ENCODE results near the gene BICDL2. TPM values are rescaled to one million over a fixed set of nuclear protein-coding genes. Genes with fewer than 3 reads are reported as not detected.

Gene BICDL2
- polyA plus RNA-seq, 1 donor from 2014 or later: 0.37 TPM

DNA sequence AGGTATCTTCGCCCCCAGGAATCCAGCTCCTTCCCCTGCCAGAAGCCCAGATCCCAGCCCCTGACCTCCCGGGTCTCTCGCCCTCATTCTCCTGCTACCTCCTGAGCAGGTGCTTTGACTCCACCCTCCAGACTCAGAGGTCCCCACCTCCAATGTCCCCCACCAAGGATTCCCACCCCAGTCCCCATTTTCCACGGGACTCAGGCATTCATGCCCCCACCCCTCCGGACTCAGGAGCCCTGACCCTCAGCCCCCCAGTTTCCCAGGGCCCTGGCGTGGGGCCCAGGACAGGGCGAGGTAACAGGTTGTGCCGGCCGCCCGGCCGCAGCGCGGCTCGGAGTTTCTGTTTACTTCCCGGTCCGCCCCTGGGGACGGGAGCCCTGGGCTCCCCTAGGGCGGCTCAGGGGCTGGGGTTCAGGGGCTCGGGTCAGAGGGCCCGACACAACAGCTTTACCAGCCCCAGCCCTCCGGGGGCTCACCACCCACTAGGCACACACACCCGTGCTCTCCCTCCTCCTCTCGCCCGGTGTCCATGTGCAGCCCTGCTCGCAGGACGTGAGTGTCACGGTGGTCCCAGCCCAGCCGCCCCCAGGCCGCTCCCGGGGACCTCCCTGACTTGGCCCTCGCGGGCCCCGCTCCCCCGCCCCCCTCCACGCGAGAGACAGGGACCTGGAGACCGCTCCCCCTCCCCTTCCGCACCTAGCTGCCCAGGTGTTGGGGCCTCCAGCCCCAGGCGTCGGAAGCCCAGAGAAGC, 595 bp downstream of the BICDL2 start:
- no peaks in the 10 kb centered on the region for H3K79me2 ChIP-seq (replicated peaks; ENCODE audit: insufficient read depth, low read length)
- no peaks in the 10 kb centered on the region for H3K9me3 ChIP-seq (ENCODE audit: low read length)
- peaks cover 72% of the 10 kb centered on the region for H3K27me3 ChIP-seq (ENCODE audit: insufficient read depth, low read depth, low read length)
- TF ChIP-seq, protein P1, sequence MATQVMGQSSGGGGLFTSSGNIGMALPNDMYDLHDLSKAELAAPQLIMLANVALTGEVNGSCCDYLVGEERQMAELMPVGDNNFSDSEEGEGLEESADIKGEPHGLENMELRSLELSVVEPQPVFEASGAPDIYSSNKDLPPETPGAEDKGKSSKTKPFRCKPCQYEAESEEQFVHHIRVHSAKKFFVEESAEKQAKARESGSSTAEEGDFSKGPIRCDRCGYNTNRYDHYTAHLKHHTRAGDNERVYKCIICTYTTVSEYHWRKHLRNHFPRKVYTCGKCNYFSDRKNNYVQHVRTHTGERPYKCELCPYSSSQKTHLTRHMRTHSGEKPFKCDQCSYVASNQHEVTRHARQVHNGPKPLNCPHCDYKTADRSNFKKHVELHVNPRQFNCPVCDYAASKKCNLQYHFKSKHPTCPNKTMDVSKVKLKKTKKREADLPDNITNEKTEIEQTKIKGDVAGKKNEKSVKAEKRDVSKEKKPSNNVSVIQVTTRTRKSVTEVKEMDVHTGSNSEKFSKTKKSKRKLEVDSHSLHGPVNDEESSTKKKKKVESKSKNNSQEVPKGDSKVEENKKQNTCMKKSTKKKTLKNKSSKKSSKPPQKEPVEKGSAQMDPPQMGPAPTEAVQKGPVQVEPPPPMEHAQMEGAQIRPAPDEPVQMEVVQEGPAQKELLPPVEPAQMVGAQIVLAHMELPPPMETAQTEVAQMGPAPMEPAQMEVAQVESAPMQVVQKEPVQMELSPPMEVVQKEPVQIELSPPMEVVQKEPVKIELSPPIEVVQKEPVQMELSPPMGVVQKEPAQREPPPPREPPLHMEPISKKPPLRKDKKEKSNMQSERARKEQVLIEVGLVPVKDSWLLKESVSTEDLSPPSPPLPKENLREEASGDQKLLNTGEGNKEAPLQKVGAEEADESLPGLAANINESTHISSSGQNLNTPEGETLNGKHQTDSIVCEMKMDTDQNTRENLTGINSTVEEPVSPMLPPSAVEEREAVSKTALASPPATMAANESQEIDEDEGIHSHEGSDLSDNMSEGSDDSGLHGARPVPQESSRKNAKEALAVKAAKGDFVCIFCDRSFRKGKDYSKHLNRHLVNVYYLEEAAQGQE (IDR thresholded peaks at IDR 0.05; ENCODE audit: borderline replicate concordance): no peak
- TF ChIP-seq EZH2 (IDR thresholded peaks at IDR 0.05; ENCODE audit: borderline replicate concordance, insufficient read depth, low read length, poor library complexity, severe bottlenecking): peak; percentile 82
- H3K4me2 ChIP-seq (ENCODE audit: low read length): no peak overlapping the region
- H3K36me3 ChIP-seq (ENCODE audit: insufficient read depth, low read length): no peaks in the 10 kb centered on the region
- H2AFZ ChIP-seq (ENCODE audit: low read depth, low read length): no peak overlapping the region
- no peak overlapping the region for H3K9ac ChIP-seq (ENCODE audit: low read length)
- no peak overlapping the region for H3K4me3 ChIP-seq (ENCODE audit: low read length)
- no peaks in the 10 kb centered on the region for H4K20me1 ChIP-seq (ENCODE audit: insufficient read depth)
- H3K9me2 ChIP-seq (ENCODE audit: insufficient read depth, low read length): no peaks in the 10 kb centered on the region
- H3K27ac ChIP-seq (ENCODE audit: low read length): no peak overlapping the region
- no peaks in the 10 kb centered on the region for H3F3A ChIP-seq (ENCODE audit: insufficient read depth, low read length, poor library complexity, severe bottlenecking)

DNA sequence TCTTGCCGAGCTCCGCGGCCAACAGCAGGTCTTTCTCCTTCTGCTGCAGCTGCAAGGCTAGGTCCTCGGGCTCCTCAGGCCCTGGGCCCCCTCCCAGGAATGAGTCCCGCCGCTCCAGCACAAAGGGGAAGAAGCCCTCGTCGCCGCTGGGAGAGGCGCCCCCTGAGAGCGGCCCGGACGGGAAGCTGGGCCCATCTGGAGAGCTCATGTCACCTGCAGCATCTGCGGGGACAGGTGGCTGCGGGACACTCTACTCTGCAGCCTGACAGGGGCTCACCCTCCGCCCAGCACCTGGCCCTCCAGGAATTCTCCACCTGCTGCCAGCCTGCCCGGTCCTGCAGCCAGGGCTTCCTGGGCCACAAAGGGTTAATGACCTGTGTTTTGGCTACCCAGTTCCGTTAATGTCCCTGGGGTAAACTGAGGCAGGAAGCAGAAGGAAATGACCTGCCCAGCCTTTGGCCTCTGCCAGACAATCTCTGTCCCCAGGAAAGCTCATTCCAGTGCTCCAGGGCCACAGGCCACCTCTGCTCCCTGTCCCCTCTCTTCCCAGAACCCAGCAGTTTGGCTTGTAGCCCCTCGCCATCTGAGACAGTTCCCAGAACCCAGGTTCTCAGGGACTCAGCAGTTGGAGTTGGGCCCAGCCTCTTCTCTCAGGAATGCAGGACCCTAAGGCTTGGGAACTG, 1.3 kb downstream of the BICDL2 start:
- Histone ChIP-seq H3K27me3 (ENCODE audit: insufficient read depth, low read depth, low read length) (peaks cover 72% of the 10 kb centered on the region), H3F3A (ENCODE audit: insufficient read depth, low read length, poor library complexity, severe bottlenecking) (no peaks in the 10 kb centered on the region), H3K9me2 (ENCODE audit: insufficient read depth, low read length) (no peaks in the 10 kb centered on the region), H3K9me3 (ENCODE audit: low read length) (no peaks in the 10 kb centered on the region), H3K9ac (ENCODE audit: low read length) (no peak overlapping the region), H3K27ac (ENCODE audit: low read length) (no peak overlapping the region), H3K36me3 (ENCODE audit: insufficient read depth, low read length) (no peaks in the 10 kb centered on the region), H3K79me2 (replicated peaks; ENCODE audit: insufficient read depth, low read length) (no peaks in the 10 kb centered on the region), H2AFZ (ENCODE audit: low read depth, low read length) (no peak overlapping the region), H3K4me3 (ENCODE audit: low read length) (no peak overlapping the region), H4K20me1 (ENCODE audit: insufficient read depth) (no peaks in the 10 kb centered on the region), H3K4me2 (ENCODE audit: low read length) (no peak overlapping the region)
- TF ChIP-seq TAF1 (IDR thresholded peaks at IDR 0.05; ENCODE audit: low read depth): no peak
- TF ChIP-seq, protein P1 (IDR thresholded peaks at IDR 0.05; ENCODE audit: borderline replicate concordance): no peak
- no peak for TF ChIP-seq EZH2 (IDR thresholded peaks at IDR 0.05; ENCODE audit: borderline replicate concordance, insufficient read depth, low read length, poor library complexity, severe bottlenecking)
- no peak for TF ChIP-seq EP300 (conservative IDR thresholded peaks at IDR 0.05; ENCODE audit: poor library complexity, severe bottlenecking)
- no peak for TF ChIP-seq SMC3 (conservative IDR thresholded peaks at IDR 0.05; ENCODE audit: poor library complexity)
- no peak for TF ChIP-seq RAD21 (conservative IDR thresholded peaks at IDR 0.05)
- no peak for TF ChIP-seq MXI1 (conservative IDR thresholded peaks at IDR 0.05; ENCODE audit: poor library complexity, severe bottlenecking)
